IMR-90 (cell line): ENCODE results near the gene PRDM10. TPM values are rescaled to one million over a fixed set of nuclear protein-coding genes. Genes with fewer than 3 reads are reported as not detected.
"Not testable (repeated sequence)": the region's sequence is repeated elsewhere in the genome, so short reads cannot be mapped to it uniquely, and the experiment has no call there.

Experiments
- ATAC-seq: fragments of 200-7000 bp; cut with Tn5 transposase; 2 replicates; pipeline ENCODE4 v1.9.1; 2020; ENCODE audit warnings: low read depth, mild to moderate bottlenecking, moderate library complexity
- BruUV-seq: library from RNA; stranded (reverse); fragments of 400-500 nt; replicated peaks from 2 replicates; lab custom pipeline; 2021; lab: Mats Ljungman, UMichigan
- CTCF ChIA-PET: fragments of 300-600 bp; formaldehyde crosslinking; extraction: SDS; loops from one replicate; lab custom pipeline; 2021; ENCODE audit warnings: antibody characterized with exemption; lab: Yijun Ruan, JAX
- POLR2A ChIA-PET: fragments of 300-600 bp; sonication (Branson Sonifier 250); formaldehyde crosslinking; loops from one replicate; lab custom pipeline; 2022; ENCODE audit warnings: antibody characterized with exemption; ENCODE audit not compliant: unreplicated experiment; lab: Charles Lee
- DNase-seq: peaks from one replicate; pipeline ENCODE4 v3.0.0; 2013
- H2AFZ ChIP-seq: replicated peaks from 2 replicates; pipeline ENCODE3; 2013; ENCODE audit warnings: low read length, mild to moderate bottlenecking; ENCODE audit not compliant: poor library complexity
- H2AK5ac ChIP-seq: 2 replicates; pipeline ENCODE4 v1.6.1; 2013; ENCODE audit warnings: low read depth, low read length, inconsistent platforms
- H2AK9ac ChIP-seq: replicated peaks from 2 replicates; pipeline ENCODE3; 2013; ENCODE audit warnings: mild to moderate bottlenecking, low read depth, low read length, moderate library complexity; ENCODE audit not compliant: poor library complexity
- H2BK120ac ChIP-seq: 2 replicates; pipeline ENCODE4 v1.6.1; 2013; ENCODE audit warnings: low read depth, low read length, inconsistent platforms
- H2BK15ac ChIP-seq: 3 replicates; pipeline ENCODE4 v1.6.1; 2013; ENCODE audit warnings: low read depth, low read length, inconsistent platforms
- H2BK20ac ChIP-seq: 2 replicates; pipeline ENCODE4 v1.6.1; 2013; ENCODE audit warnings: low read depth, mild to moderate bottlenecking, inconsistent platforms, low read length, moderate library complexity
- H2BK5ac ChIP-seq: 2 replicates; pipeline ENCODE4 v1.6.1; 2013; ENCODE audit warnings: mild to moderate bottlenecking, low read depth, low read length, inconsistent platforms; ENCODE audit not compliant: poor library complexity, severe bottlenecking
- H3K14ac ChIP-seq: replicated peaks from 2 replicates; pipeline ENCODE4 v1.6.1; 2013; ENCODE audit warnings: low read depth, low read length, inconsistent platforms
- H3K18ac ChIP-seq: 2 replicates; pipeline ENCODE4 v1.6.1; 2013; ENCODE audit warnings: low read depth, low read length, control low read depth
- H3K23ac ChIP-seq: 2 replicates; pipeline ENCODE4 v1.6.1; 2013; ENCODE audit warnings: low read depth, low read length, inconsistent platforms
- H3K27ac ChIP-seq: 2 replicates; pipeline ENCODE4 v1.5.1; 2013; ENCODE audit warnings: mild to moderate bottlenecking, control low read depth, low read length; ENCODE audit not compliant: insufficient read depth
- H3K27me3 ChIP-seq: 2 replicates; pipeline ENCODE4 v1.6.1; 2013; ENCODE audit warnings: low read length; ENCODE audit not compliant: control insufficient read depth, insufficient read depth
- H3K36me3 ChIP-seq: 2 replicates; pipeline ENCODE4 v1.6.1; 2013; ENCODE audit warnings: low read length, mixed read lengths; ENCODE audit not compliant: control insufficient read depth, insufficient read depth
- H3K4ac ChIP-seq: 2 replicates; pipeline ENCODE4 v1.6.1; 2013; ENCODE audit warnings: low read depth, low read length, inconsistent platforms
- H3K4me1 ChIP-seq: 2 replicates; pipeline ENCODE4 v1.6.1; 2013; ENCODE audit warnings: low read length, mixed read lengths; ENCODE audit not compliant: control insufficient read depth, insufficient read depth
- H3K4me2 ChIP-seq: 2 replicates; pipeline ENCODE4 v1.6.1; 2013; ENCODE audit warnings: low read depth, mild to moderate bottlenecking, control low read depth, low read length, moderate library complexity
- H3K4me3 ChIP-seq: 2 replicates; pipeline ENCODE4 v1.5.1; 2013; ENCODE audit warnings: low read depth, mild to moderate bottlenecking, control low read depth, low read length, moderate library complexity; ENCODE audit not compliant: insufficient read depth
- H3K56ac ChIP-seq: 2 replicates; pipeline ENCODE4 v1.6.1; 2013; ENCODE audit warnings: low read length, inconsistent platforms; ENCODE audit not compliant: insufficient read depth; ENCODE audit errors: extremely low read depth
- H3K79me1 ChIP-seq, 2 experiments: 2 replicates each; pipeline ENCODE4 v1.6.1; 2013; ENCODE audit warnings: low read length in 2 of 2, inconsistent platforms in 1 of 2, low read depth in 1 of 2
- H3K9ac ChIP-seq: 2 replicates; pipeline ENCODE4 v1.6.1; 2013; ENCODE audit warnings: low read depth, low read length, control low read depth
- H3K9me1 ChIP-seq: 2 replicates; pipeline ENCODE4 v1.6.1; 2013; ENCODE audit warnings: low read length, inconsistent platforms; ENCODE audit not compliant: insufficient read depth
- H3K9me3 ChIP-seq: 2 replicates; pipeline ENCODE4 v1.6.1; 2013; ENCODE audit warnings: low read length; ENCODE audit not compliant: control insufficient read depth, insufficient read depth
- H4K20me1 ChIP-seq: 2 replicates; pipeline ENCODE4 v1.6.1; 2013; ENCODE audit warnings: low read length, inconsistent platforms; ENCODE audit not compliant: insufficient read depth
- H4K5ac ChIP-seq: 2 replicates; pipeline ENCODE4 v1.6.1; 2013; ENCODE audit warnings: mild to moderate bottlenecking, low read depth, low read length, control low read depth
- H4K8ac ChIP-seq, 2 experiments: 2 replicates each; pipeline ENCODE4 v1.6.1; 2013; ENCODE audit warnings: low read depth in 2 of 2, low read length in 2 of 2, control low read depth in 1 of 2, inconsistent platforms in 1 of 2
- H4K91ac ChIP-seq: 2 replicates; pipeline ENCODE4 v1.6.1; 2013; ENCODE audit warnings: low read depth, low read length, inconsistent platforms; ENCODE audit not compliant: insufficient read depth
- WGBS, 2 experiments: methylation state at CpG; one replicate each; pipeline versions ENCODE4 v1.1.5 to v1.1.7; 2013; ENCODE audit warnings: missing lambda C conversion rate in 2 of 2; ENCODE audit not compliant: insufficient read length in 1 of 2; ENCODE audit errors: extremely low coverage in 2 of 2; 5-methylcytosine and 5-hydroxymethylcytosine counted together
- dilution Hi-C: fragments of 300-500 bp; cut with HindIII; formaldehyde crosslinking; loops from one replicate; pipeline ENCODE4 v1.14.3; 2018; ENCODE audit warnings: low sequenced_read_pairs; ENCODE audit not compliant: unreplicated experiment
- in situ Hi-C: fragments of 300-500 bp; cut with MboI; formaldehyde crosslinking; loops from 3 replicates; pipeline ENCODE4 v1.14.3; 2019; ENCODE audit warnings: low sequenced_read_pairs, inconsistent platforms, mixed read lengths
- intact Hi-C: fragments of 100-400 bp; cut with micrococcal nuclease; formaldehyde crosslinking; loops from 2 replicates; pipeline ENCODE4 v1.10.0; 2022
- polyA plus RNA-seq, 3 experiments: library from polyadenylated mRNA; depleted of rRNA; stranded (reverse); fragments of >200 nt; gene quantifications; 2 replicates each; pipeline ENCODE4 v1.2.3, GENCODE V29; 2012; ENCODE audit warnings: low replicate concordance in 1 of 3
- total RNA-seq: library from RNA; depleted of rRNA; stranded (reverse); fragments of >200 nt; gene quantifications from 2 replicates; pipeline ENCODE4 v1.2.3, GENCODE V29; 2012

Gene PRDM10
- total and polyA plus RNA-seq, 2 of the 4 experiments (the other 2 are of a cell fraction) = 3.1 to 6.5 TPM

- H3K4me3 ChIP-seq, H3K9me3 ChIP-seq, CTCF ChIA-PET, dilution Hi-C loops, ATAC-seq, H4K20me1 ChIP-seq, H2AK9ac ChIP-seq, DNase-seq, H2AK5ac ChIP-seq, H3K9me1 ChIP-seq, in situ Hi-C loops, H3K4ac ChIP-seq, H3K27ac ChIP-seq, H2BK120ac ChIP-seq, H3K14ac ChIP-seq, H3K56ac ChIP-seq, H3K36me3 ChIP-seq, POLR2A ChIA-PET, H4K91ac ChIP-seq, H3K9ac ChIP-seq, H4K5ac ChIP-seq, H2BK20ac ChIP-seq, H3K23ac ChIP-seq, H2BK5ac ChIP-seq, H3K27me3 ChIP-seq, intact Hi-C loops, BruUV-seq, H2BK15ac ChIP-seq, H3K79me1 ChIP-seq, H3K4me1 ChIP-seq, H3K18ac ChIP-seq, H2AFZ ChIP-seq, H4K8ac ChIP-seq, H3K4me2 ChIP-seq: not testable (repeated sequence)
- 98% methylated on average over 25 of the region's 38 CpGs; no CpG with 5 or more reads in 1 of the 2 experiments for WGBS, 2 experiments
These were observed 19.0 kb upstream of the PRDM10 start for GRCh38 chr11:130021606-130022005.
